ENCODE measurements around the gene TMEM263.

The TMEM263 gene

GRCh38 chr12:106955377-106956047, at the start of gene TMEM263:
Gene TMEM263 (plus strand): TSS chr12:106955907. CDS start chr12:106967117, 11,210 bp downstream.
- peak; percentile 87 for DNase-seq
- H3K27ac ChIP-seq = peak within 1 kb of the TSS; percentile 97
- no peaks in the 10 kb centered on the region for H3K27me3 ChIP-seq (replicated peaks)
- H3K36me3 ChIP-seq (replicated peaks) = no peaks in the 10 kb centered on the region
- in situ Hi-C loops (cut with HindIII; ENCODE audit: low pct_ligation_motif_present, low sequenced_read_pairs) = no loop called here
- no peak for TF ChIP-seq CTCF (IDR thresholded peaks at IDR 0.05; ENCODE audit: low read depth, low read length, missing control alignments)
- peak within 1 kb of the TSS; percentile 94 for H3K4me3 ChIP-seq (ENCODE audit: low read depth, low read length)

- in situ Hi-C loops (cut with HindIII; ENCODE audit: low pct_ligation_motif_present, low sequenced_read_pairs) = loop anchor here (25.0 kb wide), 1 partner anchor 519 kb away; no protein-coding TSS in a partner anchor
- DNase-seq = no peak
- no peak overlapping the region for H3K4me3 ChIP-seq (ENCODE audit: low read depth, low read length)
- no peak for TF ChIP-seq CTCF (IDR thresholded peaks at IDR 0.05; ENCODE audit: low read depth, low read length, missing control alignments)
- H3K27me3 ChIP-seq (replicated peaks) = no peaks in the 10 kb centered on the region
- no peak overlapping the region for H3K27ac ChIP-seq
- H3K36me3 ChIP-seq (replicated peaks) = no peaks in the 10 kb centered on the region
These were observed 49.0 kb upstream of the TMEM263 start for GRCh38 chr12:106906715-106907114.

DNA sequence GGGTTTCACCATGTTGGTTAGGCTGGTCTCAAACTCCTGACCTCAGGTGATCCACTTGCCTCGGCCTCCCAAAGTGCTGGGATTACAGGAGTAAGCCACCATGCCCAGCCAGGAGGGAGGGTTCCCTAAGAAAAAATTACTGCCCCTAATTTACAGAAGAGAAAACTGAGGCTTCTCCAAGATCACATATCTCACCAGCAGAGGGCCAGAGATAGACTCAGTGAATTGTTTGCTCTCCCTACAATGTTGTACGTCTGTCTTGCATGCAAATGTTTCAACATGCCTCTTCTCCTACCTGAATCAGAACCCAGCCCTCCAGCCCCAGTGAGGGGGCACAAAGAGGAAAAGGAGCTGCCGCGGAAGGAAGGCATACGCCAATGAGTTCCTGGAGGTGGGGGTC, 48.3 kb upstream of the TMEM263 start:
- no peak overlapping the region for H3K27ac ChIP-seq
- H3K36me3 ChIP-seq (replicated peaks) = no peaks in the 10 kb centered on the region
- H3K27me3 ChIP-seq (replicated peaks) = no peaks in the 10 kb centered on the region
- in situ Hi-C loops (cut with HindIII; ENCODE audit: low pct_ligation_motif_present, low sequenced_read_pairs) = loop anchor here (25.0 kb wide), 1 partner anchor 520 kb away; no protein-coding TSS in a partner anchor
- peak; percentile 10 for TF ChIP-seq CTCF (IDR thresholded peaks at IDR 0.05; ENCODE audit: low read depth, low read length, missing control alignments)
- DNase-seq = no peak
- H3K4me3 ChIP-seq (ENCODE audit: low read depth, low read length) = no peak overlapping the region

DNA sequence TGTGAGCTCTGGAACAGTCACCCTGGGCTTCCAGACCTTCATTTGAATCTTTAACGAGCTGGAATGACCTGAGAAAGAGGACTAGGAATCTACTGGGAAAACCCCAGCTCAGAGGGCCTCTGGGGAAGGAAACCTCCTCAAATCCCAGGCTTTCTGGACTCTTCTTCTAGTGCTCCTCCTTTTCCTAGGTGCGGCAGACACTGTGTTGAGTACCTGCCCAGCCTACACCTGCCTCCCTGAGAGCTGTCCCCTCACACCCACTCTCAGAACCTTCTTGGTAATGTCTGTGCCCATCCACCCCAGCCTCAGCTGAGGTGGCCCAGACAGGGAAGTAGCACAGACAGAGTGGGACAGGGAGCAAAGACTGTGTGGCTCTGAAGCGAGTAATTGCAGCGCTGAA, 47.9 kb upstream of the TMEM263 start:
- no peak for TF ChIP-seq CTCF (IDR thresholded peaks at IDR 0.05; ENCODE audit: low read depth, low read length, missing control alignments)
- no peaks in the 10 kb centered on the region for H3K27me3 ChIP-seq (replicated peaks)
- no peak overlapping the region for H3K27ac ChIP-seq
- DNase-seq = no peak
- in situ Hi-C loops (cut with HindIII; ENCODE audit: low pct_ligation_motif_present, low sequenced_read_pairs) = loop anchor here (25.0 kb wide), 1 partner anchor 521 kb away; no protein-coding TSS in a partner anchor
- H3K4me3 ChIP-seq (ENCODE audit: low read depth, low read length) = no peak overlapping the region
- no peaks in the 10 kb centered on the region for H3K36me3 ChIP-seq (replicated peaks)

DNA sequence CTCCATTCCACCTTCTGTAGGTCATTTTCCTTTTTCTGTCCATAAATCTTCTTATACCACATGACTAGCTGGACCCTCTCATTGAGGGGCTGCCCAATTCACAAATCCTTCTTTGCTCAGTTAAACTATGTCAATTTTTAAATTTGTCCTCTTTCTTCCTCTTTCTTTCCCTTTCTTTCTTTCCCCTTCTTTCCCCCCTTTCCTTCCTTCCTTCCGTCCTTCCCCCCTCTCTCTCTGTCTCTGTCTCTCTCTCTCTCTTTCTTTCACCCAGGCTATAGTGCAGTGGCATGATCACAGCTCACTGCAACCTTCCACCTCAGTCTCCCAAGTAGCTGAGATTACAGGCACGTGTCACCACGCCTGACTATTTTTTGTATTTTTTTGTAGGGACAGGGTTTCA, 47.1 kb upstream of the TMEM263 start:
- in situ Hi-C loops (cut with HindIII; ENCODE audit: low pct_ligation_motif_present, low sequenced_read_pairs) = loop anchor here (25.0 kb wide), 1 partner anchor 521 kb away; no protein-coding TSS in a partner anchor
- H3K36me3 ChIP-seq (replicated peaks) = no peaks in the 10 kb centered on the region
- H3K27ac ChIP-seq = no peak overlapping the region
- no peaks in the 10 kb centered on the region for H3K27me3 ChIP-seq (replicated peaks)
- no peak for TF ChIP-seq CTCF (IDR thresholded peaks at IDR 0.05; ENCODE audit: low read depth, low read length, missing control alignments)
- DNase-seq = no peak
- H3K4me3 ChIP-seq (ENCODE audit: low read depth, low read length) = no peak overlapping the region

Measured in brain microvascular endothelial cell (primary cell).